Suprapubic skin (tissue), 4 donors: ENCODE measurements around the gene HCLS1.

Experiments used
- EP300 ChIP-seq: sonication (generic); formaldehyde crosslinking; IDR thresholded peaks from one replicate; pipeline ENCODE4 v1.6.1; 2017; ENCODE audit warnings: antibody characterized with exemption
- POLR2A ChIP-seq, 2 donors: fragments of 450-650 bp; IDR thresholded peaks; one replicate each; pipeline ENCODE4 v1.6.1; 2017; ENCODE audit warnings: antibody characterized with exemption in 2 of 2, mild to moderate bottlenecking in 2 of 2, moderate library complexity in 2 of 2
- POLR2AphosphoS5 ChIP-seq, 3 donors: sonication (generic); formaldehyde crosslinking; IDR thresholded peaks; one replicate each; pipeline ENCODE4 v1.6.1; 2017; ENCODE audit warnings: antibody characterized with exemption in 3 of 3
- TF ChIP-seq, protein P1 (sequence below), 2 donors: fragments of 200-600 bp in 1 of 2; fragments of 450-650 bp in 1 of 2; sonication (generic) in 1 of 2; IDR thresholded peaks; one replicate each; pipeline ENCODE4 v1.5.1; 2016 to 2019; ENCODE audit warnings: antibody characterized with exemption in 2 of 2, mild to moderate bottlenecking in 1 of 2, moderate library complexity in 1 of 2

DNA sequence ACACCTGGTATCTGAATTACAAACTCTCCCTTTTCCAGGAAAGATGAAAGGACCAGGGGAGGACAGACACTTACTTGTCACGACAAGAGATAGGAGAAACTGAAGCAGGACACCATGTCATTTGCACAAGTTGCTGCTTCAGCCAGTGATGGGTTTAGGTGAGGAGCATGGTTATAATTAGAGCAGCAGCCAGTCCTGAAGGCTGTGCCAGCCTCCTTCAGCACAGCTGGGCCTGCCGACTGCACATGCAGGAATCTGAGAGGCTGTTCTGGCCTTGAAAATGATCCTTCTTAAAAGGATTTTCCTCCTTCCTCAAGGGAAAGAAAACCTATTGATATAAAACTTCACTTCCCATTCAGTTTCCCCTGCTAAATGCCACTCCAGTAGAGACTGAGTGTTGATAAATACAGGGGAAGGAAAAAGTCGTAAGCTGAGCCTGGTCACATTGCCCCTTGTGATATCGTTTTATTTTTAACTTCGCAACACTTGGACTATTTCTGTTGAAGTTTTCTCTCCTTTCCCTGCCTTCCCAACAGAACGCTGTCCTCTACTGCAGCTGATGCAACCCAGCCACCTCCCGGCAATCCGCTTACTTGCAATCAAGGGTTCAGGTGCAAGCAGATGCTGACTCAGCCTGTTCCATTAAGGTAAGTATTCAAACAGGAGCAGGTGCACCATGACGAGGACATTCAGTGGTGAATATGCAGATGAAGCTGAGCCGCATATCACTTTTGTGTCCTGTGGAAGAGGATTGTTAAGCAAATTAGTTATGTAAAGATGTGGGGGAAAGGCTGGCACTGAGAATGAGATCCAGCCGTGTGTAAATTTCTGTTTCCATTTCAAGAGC, 67.6 kb downstream of the HCLS1 start, which contains the start of gene FBXO40:
- TF ChIP-seq, protein P1, sequence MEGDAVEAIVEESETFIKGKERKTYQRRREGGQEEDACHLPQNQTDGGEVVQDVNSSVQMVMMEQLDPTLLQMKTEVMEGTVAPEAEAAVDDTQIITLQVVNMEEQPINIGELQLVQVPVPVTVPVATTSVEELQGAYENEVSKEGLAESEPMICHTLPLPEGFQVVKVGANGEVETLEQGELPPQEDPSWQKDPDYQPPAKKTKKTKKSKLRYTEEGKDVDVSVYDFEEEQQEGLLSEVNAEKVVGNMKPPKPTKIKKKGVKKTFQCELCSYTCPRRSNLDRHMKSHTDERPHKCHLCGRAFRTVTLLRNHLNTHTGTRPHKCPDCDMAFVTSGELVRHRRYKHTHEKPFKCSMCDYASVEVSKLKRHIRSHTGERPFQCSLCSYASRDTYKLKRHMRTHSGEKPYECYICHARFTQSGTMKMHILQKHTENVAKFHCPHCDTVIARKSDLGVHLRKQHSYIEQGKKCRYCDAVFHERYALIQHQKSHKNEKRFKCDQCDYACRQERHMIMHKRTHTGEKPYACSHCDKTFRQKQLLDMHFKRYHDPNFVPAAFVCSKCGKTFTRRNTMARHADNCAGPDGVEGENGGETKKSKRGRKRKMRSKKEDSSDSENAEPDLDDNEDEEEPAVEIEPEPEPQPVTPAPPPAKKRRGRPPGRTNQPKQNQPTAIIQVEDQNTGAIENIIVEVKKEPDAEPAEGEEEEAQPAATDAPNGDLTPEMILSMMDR (IDR thresholded peaks at IDR 0.05) = no peak
- TF ChIP-seq POLR2A (IDR thresholded peaks at IDR 0.05) = no peak
- no peak for TF ChIP-seq EP300
- TF ChIP-seq POLR2AphosphoS5 (IDR thresholded peaks at IDR 0.05) = no peak
